GM12875 (cell line): Measurements from ENCODE around the gene EOLA2.

Experiments
- H3K4me3 ChIP-seq: one replicate; pipeline ENCODE4 v1.5.1; 2011; ENCODE audit warnings: low read depth, low read length, control low read depth
- CTCF ChIP-seq: IDR thresholded peaks from 2 replicates; pipeline ENCODE4 v1.5.1; 2011; ENCODE audit warnings: low read depth, mild to moderate bottlenecking, control low read depth, inconsistent platforms, low read length, moderate library complexity, borderline replicate concordance; ENCODE audit not compliant: insufficient read depth

EOLA2 gene

GRCh38 chrX:149916745-149917392 lies 21.4 kb downstream of the EOLA2 start:
- no peak overlapping the region for H3K4me3 ChIP-seq
- no peak for TF ChIP-seq CTCF

- no peak overlapping the region for H3K4me3 ChIP-seq
- no peak for TF ChIP-seq CTCF
Observed at GRCh38 chrX:149910178-149910695, 28.1 kb downstream of the EOLA2 start.

- no peak for TF ChIP-seq CTCF
- no peak overlapping the region for H3K4me3 ChIP-seq
Observed at GRCh38 chrX:149909324-149910177, 28.7 kb downstream of the EOLA2 start.

GRCh38 chrX:149908727-149909126 lies 29.6 kb downstream of the EOLA2 start:
- no peak overlapping the region for H3K4me3 ChIP-seq
- TF ChIP-seq CTCF, result no peak

GRCh38 chrX:149908308-149908707 lies 30.0 kb downstream of the EOLA2 start:
- H3K4me3 ChIP-seq, result no peak overlapping the region
- no peak for TF ChIP-seq CTCF

GRCh38 chrX:149903889-149904748 lies 34.2 kb downstream of the EOLA2 start:
- 0 out of 2 replicates have a peak, but pooled peaks have one; percentile 4 for TF ChIP-seq CTCF
- H3K4me3 ChIP-seq, result no peak overlapping the region
